ENCODE results near the gene LRCOL1.

LRCOL1 gene

GRCh38 chr12:132624186-132624855 is 13.9 kb upstream of the LRCOL1 start:
- Histone ChIP-seq H3K36me3 (ENCODE audit: low read length) (no peaks in the 10 kb centered on the region), H3K9me2 (replicated peaks; ENCODE audit: insufficient read depth, low read length) (no peaks in the 10 kb centered on the region), H3K79me2 (ENCODE audit: insufficient read depth, low read length) (no peaks in the 10 kb centered on the region), H3K9ac (ENCODE audit: low read length) (no peak overlapping the region), H4K20me1 (ENCODE audit: low read depth, low read length) (no peaks in the 10 kb centered on the region), H3K4me3 (ENCODE audit: insufficient read depth, low read length, poor library complexity, severe bottlenecking) (no peak overlapping the region), H3K27ac (ENCODE audit: low read depth, low read length) (no peak overlapping the region), H3F3A (ENCODE audit: insufficient read depth) (no peaks in the 10 kb centered on the region), H3K27me3 (ENCODE audit: low read length) (no peaks in the 10 kb centered on the region), H3K9me3 (ENCODE audit: insufficient read depth, low read length) (no peaks in the 10 kb centered on the region), H2AFZ (ENCODE audit: low read depth, low read length, severe bottlenecking) (no peak overlapping the region), H3K4me2 (ENCODE audit: low read depth, low read length, poor library complexity, severe bottlenecking) (no peak overlapping the region)
- no peak for TF ChIP-seq CTCF (IDR thresholded peaks at IDR 0.05; ENCODE audit: insufficient read depth, low read length, poor library complexity, severe bottlenecking)
- no peak for TF ChIP-seq EZH2phosphoT487 (conservative IDR thresholded peaks at IDR 0.05; ENCODE audit: low read length)

- H3K36me3 ChIP-seq (ENCODE audit: low read length), result no peaks in the 10 kb centered on the region
- H2AFZ ChIP-seq (ENCODE audit: low read depth, low read length, severe bottlenecking), result no peak overlapping the region
- H3K79me2 ChIP-seq (ENCODE audit: insufficient read depth, low read length), result no peaks in the 10 kb centered on the region
- H3K9me2 ChIP-seq (replicated peaks; ENCODE audit: insufficient read depth, low read length), result no peaks in the 10 kb centered on the region
- H3K9ac ChIP-seq (ENCODE audit: low read length), result no peak overlapping the region
- H4K20me1 ChIP-seq (ENCODE audit: low read depth, low read length), result no peaks in the 10 kb centered on the region
- H3K9me3 ChIP-seq (ENCODE audit: insufficient read depth, low read length), result no peaks in the 10 kb centered on the region
- no peaks in the 10 kb centered on the region for H3F3A ChIP-seq (ENCODE audit: insufficient read depth)
- H3K27ac ChIP-seq (ENCODE audit: low read depth, low read length), result no peak overlapping the region
- H3K27me3 ChIP-seq (ENCODE audit: low read length), result no peaks in the 10 kb centered on the region
- TF ChIP-seq CTCF (IDR thresholded peaks at IDR 0.05; ENCODE audit: insufficient read depth, low read length, poor library complexity, severe bottlenecking) (no peak), EZH2phosphoT487 (conservative IDR thresholded peaks at IDR 0.05; ENCODE audit: low read length) (no peak)
- no peak overlapping the region for H3K4me2 ChIP-seq (ENCODE audit: low read depth, low read length, poor library complexity, severe bottlenecking)
- H3K4me3 ChIP-seq (ENCODE audit: insufficient read depth, low read length, poor library complexity, severe bottlenecking), result no peak overlapping the region
Observed at GRCh38 chr12:132623072-132623869, 12.9 kb upstream of the LRCOL1 start.

- H3K27ac ChIP-seq (ENCODE audit: low read depth, low read length), result no peak overlapping the region
- H4K20me1 ChIP-seq (ENCODE audit: low read depth, low read length), result no peaks in the 10 kb centered on the region
- H2AFZ ChIP-seq (ENCODE audit: low read depth, low read length, severe bottlenecking), result no peak overlapping the region
- H3K4me2 ChIP-seq (ENCODE audit: low read depth, low read length, poor library complexity, severe bottlenecking), result no peak overlapping the region
- H3K79me2 ChIP-seq (ENCODE audit: insufficient read depth, low read length), result no peaks in the 10 kb centered on the region
- H3K4me3 ChIP-seq (ENCODE audit: insufficient read depth, low read length, poor library complexity, severe bottlenecking), result no peak overlapping the region
- H3K9ac ChIP-seq (ENCODE audit: low read length), result no peak overlapping the region
- no peaks in the 10 kb centered on the region for H3K36me3 ChIP-seq (ENCODE audit: low read length)
- no peaks in the 10 kb centered on the region for H3K9me3 ChIP-seq (ENCODE audit: insufficient read depth, low read length)
- no peaks in the 10 kb centered on the region for H3K9me2 ChIP-seq (replicated peaks; ENCODE audit: insufficient read depth, low read length)
- peaks cover 3% of the 10 kb centered on the region; the same call in 1 of the 2 replicates for H3F3A ChIP-seq (ENCODE audit: insufficient read depth)
- no peaks in the 10 kb centered on the region for H3K27me3 ChIP-seq (ENCODE audit: low read length)
- TF ChIP-seq EZH2phosphoT487 (conservative IDR thresholded peaks at IDR 0.05; ENCODE audit: low read length) (no peak), CTCF (IDR thresholded peaks at IDR 0.05; ENCODE audit: insufficient read depth, low read length, poor library complexity, severe bottlenecking) (no peak)
Observed at GRCh38 chr12:132622437-132623071, 12.2 kb upstream of the LRCOL1 start.
